Gastroesophageal sphincter (tissue), 3 donors: Measurements from ENCODE around the gene LPP.

Source experiments
- CTCF ChIP-seq, 4 experiments: fragments of 200-600 bp in 2 of 4; fragments of 450-650 bp in 2 of 4; sonication (generic) in 1 of 4; IDR thresholded peaks; one replicate each; pipeline ENCODE4 v1.5.1; 2017 to 2019; ENCODE audit warnings: antibody characterized with exemption in 4 of 4, mild to moderate bottlenecking in 2 of 4, moderate library complexity in 2 of 4
- POLR2AphosphoS5 ChIP-seq: sonication (generic); formaldehyde crosslinking; IDR thresholded peaks from one replicate; pipeline ENCODE4 v1.6.1; 2017; ENCODE audit warnings: antibody characterized with exemption

- TF ChIP-seq CTCF (IDR thresholded peaks at IDR 0.05): no peak
- TF ChIP-seq POLR2AphosphoS5: no peak
Measured at GRCh38 chr3:188396900-188397299, 242.9 kb downstream of the LPP start.
